Activated naive CD4-positive, alpha-beta T cell treated with anti-CD3 and anti-CD28 coated beads, Interleukin-2, amount 50 U/mL, for 72 hours (primary cell): ENCODE measurements around the gene C11orf86. TPM values are rescaled to one million over a fixed set of nuclear protein-coding genes. Genes with fewer than 3 reads are reported as not detected.
A peak's percentile ranks its signal among the peaks of the same experiment; 100 is the strongest.

Experiments
- ATAC-seq, 2 donors: fragments of 150-1000 bp; cut with Tn5 transposase; 2 replicates each; pipeline ENCODE4 v1.10.0; 2021; ENCODE audit warnings: mild to moderate bottlenecking in 2 of 2, moderate library complexity in 2 of 2
- DNase-seq, 2 donors: peaks; one replicate each; pipeline ENCODE4 v3.0.0; 2021 to 2022; ENCODE audit warnings: low spot score in 2 of 2
- H3K27ac Mint-ChIP-seq, 2 donors: one replicate each; pipeline ENCODE4 v1.8.0; 2022; ENCODE audit warnings: mild to moderate bottlenecking in 2 of 2, mixed read lengths in 2 of 2
- H3K36me3 Mint-ChIP-seq, 2 donors: one replicate each; pipeline ENCODE4 v1.8.0; 2022; ENCODE audit warnings: mixed read lengths in 2 of 2
- H3K9me3 Mint-ChIP-seq, 2 donors: one replicate each; pipeline ENCODE4 v1.8.0; 2022; ENCODE audit warnings: mixed read lengths in 2 of 2
- total RNA-seq, 2 donors: library from RNA; stranded (reverse); gene quantifications; one replicate each; pipeline ENCODE4 v1.2.3, GENCODE V29; 2022

Gene C11orf86, protein sequence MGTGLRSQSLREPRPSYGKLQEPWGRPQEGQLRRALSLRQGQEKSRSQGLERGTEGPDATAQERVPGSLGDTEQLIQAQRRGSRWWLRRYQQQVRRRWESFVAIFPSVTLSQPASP
- total RNA-seq: not detected

DNA sequence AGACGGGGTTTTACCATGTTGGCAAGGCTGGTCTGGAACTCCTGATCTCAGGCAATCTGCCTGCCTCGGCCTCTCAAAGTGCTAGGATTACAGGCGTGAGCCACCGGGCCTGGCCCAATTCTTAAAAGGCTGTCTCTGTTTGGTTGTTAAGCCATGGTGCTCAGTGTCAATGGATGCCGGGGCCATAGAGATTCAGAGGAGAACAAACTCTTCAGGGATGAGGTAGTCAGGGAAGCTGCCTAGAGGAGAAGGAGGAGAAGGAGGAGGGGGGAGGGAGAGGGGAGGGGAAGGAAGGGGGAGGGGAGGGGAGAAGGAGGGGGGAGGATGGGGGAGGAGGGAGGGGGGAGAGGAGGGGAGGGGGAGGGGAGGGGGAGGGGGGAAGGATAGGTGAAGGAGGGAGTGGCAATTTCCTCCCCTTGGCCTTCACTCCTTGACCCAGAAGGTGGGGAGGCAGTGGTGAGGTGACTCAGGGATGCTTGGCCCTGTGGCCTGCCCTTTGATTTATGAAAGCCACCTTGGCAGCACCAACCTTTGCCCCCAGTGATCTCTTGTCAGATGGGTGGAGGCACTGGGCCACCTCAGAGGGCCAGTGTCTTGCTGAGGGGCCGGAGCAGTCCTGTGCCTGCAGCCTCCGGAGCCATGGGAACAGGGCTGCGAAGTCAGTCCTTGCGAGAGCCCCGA is at the start of gene C11orf86:
Gene C11orf86, plus strand, starts transcription at position 581 of the 681 bp plus-strand sequence. Its CDS starts 59 bp downstream, at position 640.
- H3K9me3 Mint-ChIP-seq: peaks cover 0 to 7% of the 10 kb centered on the region in 2 donors
- DNase-seq: no peak
- peak in 1 of 2 donors; percentile 19 for ATAC-seq
- H3K36me3 Mint-ChIP-seq: peaks cover 0 to 4% of the 10 kb centered on the region in 2 donors
- H3K27ac Mint-ChIP-seq: no peak within 1 kb of the TSS

DNA sequence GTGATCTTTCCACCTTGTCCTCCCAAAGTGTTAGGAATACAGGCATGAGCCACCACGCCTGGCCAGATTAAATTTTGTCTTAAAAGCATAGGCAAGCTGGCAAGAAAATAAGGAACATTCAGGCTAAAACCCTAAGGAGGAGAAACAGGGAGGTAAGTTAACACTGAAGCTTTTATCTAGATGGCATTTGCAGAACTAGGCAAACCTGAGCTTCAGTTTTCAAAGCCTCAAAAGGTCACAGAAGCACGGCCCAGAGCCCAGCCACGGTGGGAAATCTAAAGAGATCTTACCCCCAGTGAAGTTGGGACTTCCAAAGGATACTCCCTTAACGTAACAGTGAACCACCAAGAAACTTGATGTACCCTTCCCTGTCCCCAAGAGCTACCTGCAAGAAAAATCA is 45.4 kb upstream of the C11orf86 start:
- Mint-ChIP-seq H3K9me3 (peaks cover 0 to 2% of the 10 kb centered on the region in 2 donors), H3K36me3 (peaks cover 0 to 2% of the 10 kb centered on the region in 2 donors), H3K27ac (no peak overlapping the region)
- no peak for ATAC-seq
- DNase-seq: no peak

DNA sequence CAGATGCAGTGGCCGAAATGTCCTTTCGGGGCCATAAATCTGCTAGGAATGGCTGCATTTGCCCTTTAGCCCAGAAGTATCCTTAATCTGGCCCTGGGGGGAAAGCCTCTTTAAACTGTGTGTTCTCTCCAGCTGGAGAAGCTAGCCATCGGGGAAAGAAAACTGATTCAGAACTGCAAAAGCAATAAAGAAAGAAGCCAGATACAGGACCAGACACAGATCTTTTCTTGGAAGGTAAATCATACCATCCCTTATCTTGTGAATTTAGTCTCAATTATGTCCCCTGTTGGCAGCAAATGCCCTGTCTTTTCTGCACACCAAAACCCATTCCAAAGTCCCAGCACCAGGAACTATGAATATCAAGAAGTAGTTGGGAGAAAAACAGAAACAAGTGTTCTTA is 42.6 kb upstream of the C11orf86 start:
- ATAC-seq (no peak), DNase-seq (no peak)
- H3K27ac Mint-ChIP-seq: peak overlapping the region in 1 of 2 donors; percentile 13
- no peaks in the 10 kb centered on the region for H3K9me3 Mint-ChIP-seq
- no peaks in the 10 kb centered on the region for H3K36me3 Mint-ChIP-seq

DNA sequence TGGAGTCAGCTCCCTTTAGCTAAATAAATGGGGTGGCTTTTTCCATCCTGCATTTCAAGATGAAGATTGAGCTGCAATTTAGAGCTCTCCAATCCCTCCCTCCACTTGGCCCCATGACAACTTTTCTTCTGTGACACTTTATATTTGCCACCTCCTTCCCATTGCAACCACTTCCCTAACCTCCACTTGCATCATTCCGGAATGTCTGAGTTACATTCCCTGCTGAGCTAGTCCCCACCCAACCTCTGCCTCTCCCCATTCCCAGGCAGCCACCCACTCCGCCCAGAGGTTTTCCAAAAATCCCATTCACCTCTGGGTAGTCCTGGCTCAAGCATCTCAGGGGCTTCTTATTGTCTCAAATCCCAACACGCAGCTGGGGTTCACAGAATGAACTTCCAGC is 41.6 kb upstream of the C11orf86 start:
- no peaks in the 10 kb centered on the region for H3K36me3 Mint-ChIP-seq
- DNase-seq: no peak
- H3K27ac Mint-ChIP-seq: no peak overlapping the region
- no peaks in the 10 kb centered on the region for H3K9me3 Mint-ChIP-seq
- no peak for ATAC-seq

DNA sequence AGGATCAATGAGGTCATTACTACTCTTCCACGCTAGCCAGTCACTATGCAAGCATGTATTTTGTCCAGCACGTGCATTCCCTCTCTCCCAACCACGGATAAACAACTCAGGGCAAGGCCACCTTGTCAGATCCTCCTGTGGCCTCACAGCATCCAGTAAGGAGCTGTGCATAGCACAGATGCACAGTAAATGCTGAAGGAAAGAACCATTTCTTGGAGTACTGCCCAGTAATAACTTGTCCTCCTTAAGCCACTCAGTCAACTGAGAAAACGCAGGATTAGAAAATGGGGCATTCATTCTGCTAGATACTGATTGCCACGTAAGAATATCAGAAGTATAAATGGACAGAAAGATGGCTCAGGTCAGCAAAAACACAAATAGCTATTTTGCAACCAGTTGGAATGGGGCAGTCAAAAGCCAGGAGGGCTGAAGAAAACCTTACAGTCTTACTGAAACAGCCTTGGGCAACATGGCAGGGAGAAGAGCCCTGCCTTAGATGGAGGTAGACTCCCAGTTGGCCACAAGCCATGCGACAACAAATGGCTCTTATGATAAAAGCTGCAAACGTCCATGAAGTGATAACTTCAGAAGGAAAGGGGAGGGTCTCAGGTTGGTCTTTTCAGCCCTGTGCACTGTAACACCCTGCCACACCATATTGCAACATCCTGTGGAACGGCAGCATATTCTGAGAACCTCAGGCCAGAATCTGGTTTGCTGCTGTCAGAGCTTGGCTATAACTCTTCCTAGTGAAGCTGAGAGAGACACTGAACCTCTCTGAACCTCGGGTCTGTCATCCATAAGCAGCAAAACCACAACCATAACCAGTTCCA is 39.9 kb upstream of the C11orf86 start:
- no peak overlapping the region for H3K27ac Mint-ChIP-seq
- DNase-seq: no peak
- ATAC-seq: no peak
- no peaks in the 10 kb centered on the region for H3K36me3 Mint-ChIP-seq
- H3K9me3 Mint-ChIP-seq: no peaks in the 10 kb centered on the region

DNA sequence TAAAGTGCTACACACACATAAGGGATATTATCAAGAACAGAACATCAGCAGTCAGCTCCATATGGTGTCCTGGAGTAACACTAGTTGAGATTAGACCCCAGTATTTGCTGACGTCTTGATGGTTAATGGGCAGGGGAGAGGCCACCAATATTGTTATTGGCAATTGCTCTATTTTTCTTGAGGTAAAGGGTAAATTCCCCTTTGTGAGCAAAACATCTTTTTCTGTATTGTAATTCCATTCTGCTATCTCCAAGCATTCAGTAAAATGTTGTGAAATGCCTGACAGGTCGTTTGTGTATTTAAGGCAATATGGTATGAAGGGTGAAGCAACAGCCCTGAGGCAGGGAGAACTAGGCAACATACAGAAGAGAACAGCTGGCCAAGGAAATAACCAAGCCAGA is 38.8 kb upstream of the C11orf86 start:
- H3K9me3 Mint-ChIP-seq: no peaks in the 10 kb centered on the region
- ATAC-seq: no peak
- H3K36me3 Mint-ChIP-seq: no peaks in the 10 kb centered on the region
- DNase-seq: no peak
- no peak overlapping the region for H3K27ac Mint-ChIP-seq

DNA sequence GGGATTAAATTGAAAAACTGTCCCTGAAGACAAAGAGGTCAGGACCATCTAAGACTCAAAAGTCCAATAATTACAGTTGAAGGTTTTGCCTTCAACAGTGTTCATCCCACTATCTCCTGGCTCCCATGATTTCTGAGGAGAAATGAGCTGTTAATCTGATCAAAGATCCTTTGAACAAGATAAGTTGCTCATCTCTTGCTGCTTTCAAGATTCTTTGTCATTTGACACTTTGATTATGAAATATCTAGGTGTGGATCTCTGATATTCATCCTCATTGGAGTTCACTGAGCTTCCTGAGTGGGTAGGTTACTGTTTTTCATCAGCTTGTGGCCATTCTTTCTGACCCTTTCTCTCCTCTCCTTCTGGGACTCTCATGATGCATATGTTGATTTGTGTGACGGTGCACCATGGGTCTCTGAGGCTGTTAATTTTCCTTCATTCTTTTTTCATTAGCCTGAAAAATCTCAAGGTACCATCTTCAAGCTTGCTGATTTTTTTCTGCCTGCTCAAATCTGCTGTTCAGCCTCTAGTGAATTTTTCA is 37.8 kb upstream of the C11orf86 start:
- peak overlapping the region in 1 of 2 donors; percentile 70 for H3K27ac Mint-ChIP-seq
- H3K36me3 Mint-ChIP-seq: no peaks in the 10 kb centered on the region
- DNase-seq: no peak
- H3K9me3 Mint-ChIP-seq: no peaks in the 10 kb centered on the region
- no peak for ATAC-seq

DNA sequence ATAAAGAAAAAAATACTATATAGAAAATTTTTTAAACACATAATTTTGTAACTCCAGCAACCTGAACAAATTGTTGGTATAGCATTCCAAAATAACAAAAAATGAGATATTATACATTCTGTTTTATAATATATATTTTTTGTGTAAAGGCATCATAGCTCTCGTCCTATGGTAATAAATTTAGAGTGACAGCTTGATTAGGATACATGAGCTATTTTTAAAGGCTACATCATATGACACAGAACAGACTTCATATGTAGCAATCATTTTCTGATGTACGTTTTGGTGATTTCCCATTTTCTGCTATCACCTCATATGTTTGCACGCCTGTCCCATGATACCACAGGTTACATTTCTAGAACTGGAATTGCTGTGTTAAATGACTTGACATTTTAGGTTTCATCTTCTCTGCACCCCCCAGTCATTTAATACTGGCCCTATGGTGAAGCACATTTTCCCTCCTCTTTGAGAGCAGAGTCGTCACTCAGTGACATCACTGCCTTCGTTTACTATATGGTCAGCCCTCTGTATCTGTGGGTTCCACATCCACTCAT is 36.4 kb upstream of the C11orf86 start:
- no peak overlapping the region for H3K27ac Mint-ChIP-seq
- ATAC-seq: no peak
- no peak for DNase-seq
- no peaks in the 10 kb centered on the region for H3K36me3 Mint-ChIP-seq
- H3K9me3 Mint-ChIP-seq: no peaks in the 10 kb centered on the region

DNA sequence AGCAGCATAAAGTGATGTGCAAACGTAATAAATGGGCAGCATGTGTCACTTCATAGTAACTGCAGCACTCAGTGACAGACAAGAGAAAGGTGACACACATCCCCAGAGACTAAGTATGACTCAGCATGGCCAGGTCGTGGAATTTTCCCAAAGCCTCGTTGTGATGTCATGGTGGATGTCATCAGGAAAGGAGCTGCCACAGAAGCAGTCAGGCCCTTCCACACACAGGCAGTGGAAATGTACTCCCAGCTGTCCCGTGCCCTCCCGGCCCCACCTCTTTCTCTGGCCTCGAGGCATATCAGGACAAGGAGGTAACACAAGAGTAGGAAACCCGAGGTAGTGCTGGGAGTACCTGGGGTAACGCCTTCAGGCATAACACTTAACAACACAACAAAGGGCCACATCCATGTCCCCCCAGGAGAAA is 25.0 kb upstream of the C11orf86 start:
- peak; percentile 67 to 85 for ATAC-seq
- Mint-ChIP-seq H3K36me3 (no peaks in the 10 kb centered on the region), H3K9me3 (no peaks in the 10 kb centered on the region), H3K27ac (peak overlapping the region in 1 of 2 donors; percentile 70)
- peak in 1 of 2 donors; percentile 60 for DNase-seq

DNA sequence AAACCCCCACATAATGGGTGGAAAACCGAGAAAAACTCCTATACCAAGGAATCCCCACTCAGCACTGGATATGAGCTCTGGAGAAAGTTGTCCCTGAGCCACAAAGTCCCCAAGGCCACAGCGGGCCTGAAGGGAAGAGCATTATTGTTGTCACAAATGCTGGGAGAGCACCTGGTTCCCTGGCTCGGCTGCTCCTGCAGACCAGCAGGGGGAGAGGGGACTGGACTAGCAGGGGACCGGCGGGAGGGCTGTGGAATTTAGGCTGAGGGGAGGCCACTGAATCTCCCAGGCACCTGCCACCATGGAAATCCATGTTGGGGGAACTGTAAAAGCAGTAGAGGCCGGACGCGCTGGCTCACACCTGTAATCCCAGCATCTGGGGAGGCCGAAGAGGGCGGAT is 24.0 kb upstream of the C11orf86 start:
- H3K36me3 Mint-ChIP-seq: no peaks in the 10 kb centered on the region
- no peak for ATAC-seq

DNA sequence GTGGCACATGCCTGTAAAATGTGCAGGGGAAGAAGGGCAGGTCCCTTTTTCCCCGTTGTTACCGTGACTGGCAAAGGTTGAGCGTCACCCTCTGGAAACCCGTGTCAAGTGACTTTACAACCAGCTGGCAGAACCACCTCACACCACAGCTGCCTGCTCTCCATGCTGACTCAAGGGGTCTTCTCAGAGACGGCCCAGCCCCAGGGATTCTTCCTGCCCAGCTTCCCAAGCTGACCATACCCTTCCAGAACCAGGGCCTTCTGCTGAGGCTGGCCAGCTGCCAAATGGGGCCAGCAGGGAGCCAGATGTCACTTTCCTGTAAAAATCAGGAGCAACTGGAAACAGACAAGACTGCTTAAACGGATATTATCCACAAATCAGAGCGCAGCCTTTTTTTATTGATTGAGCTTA is 23.2 kb upstream of the C11orf86 start:
- H3K9me3 Mint-ChIP-seq: no peaks in the 10 kb centered on the region

More for the DNA sequence above, 24.0 kb upstream of the C11orf86 start:
- no peak overlapping the region for H3K27ac Mint-ChIP-seq
- no peak for DNase-seq
- H3K9me3 Mint-ChIP-seq: no peaks in the 10 kb centered on the region

DNA sequence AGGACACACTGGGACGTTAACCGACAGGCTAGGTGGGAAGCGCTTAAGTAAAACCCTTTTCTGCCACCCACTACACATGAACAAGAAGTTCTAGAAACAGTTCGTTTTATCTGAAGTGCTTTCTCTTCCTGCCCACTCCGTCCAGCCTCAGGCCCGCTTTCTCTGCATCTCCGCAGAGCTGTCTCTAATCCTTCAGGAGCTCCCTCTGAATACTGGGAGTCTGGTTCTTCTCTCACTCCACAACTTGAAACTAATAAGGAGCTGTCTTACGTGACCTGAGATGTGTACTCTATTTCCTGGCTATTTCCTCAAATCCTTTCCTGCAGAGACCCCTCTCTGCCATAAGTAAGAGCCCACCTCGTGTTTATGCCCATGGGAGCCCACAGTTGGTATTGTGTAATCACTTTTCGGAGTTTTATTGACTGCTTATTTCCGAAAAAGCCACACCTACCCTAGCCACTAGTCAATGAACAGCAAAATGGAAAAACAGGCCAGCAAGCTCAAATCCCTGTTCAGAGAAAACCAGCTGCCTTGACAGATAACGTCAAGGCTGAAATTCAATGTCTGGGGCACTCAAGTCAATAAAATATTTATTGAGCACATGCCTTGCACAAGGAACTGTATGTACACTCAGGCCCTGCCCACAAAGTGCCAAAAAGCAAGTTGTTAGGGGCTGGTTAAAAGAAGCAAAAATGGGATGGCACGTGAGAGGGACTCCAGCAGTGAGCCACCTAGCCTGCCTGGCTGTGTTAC is 21.8 kb upstream of the C11orf86 start:
- ATAC-seq: no peak
- no peaks in the 10 kb centered on the region for H3K9me3 Mint-ChIP-seq
- no peak for DNase-seq
- no peak overlapping the region for H3K27ac Mint-ChIP-seq
- no peaks in the 10 kb centered on the region for H3K36me3 Mint-ChIP-seq

More for the DNA sequence above, 23.2 kb upstream of the C11orf86 start:
- DNase-seq (no peak), ATAC-seq (no peak)
- Mint-ChIP-seq H3K27ac (no peak overlapping the region), H3K36me3 (no peaks in the 10 kb centered on the region)

DNA sequence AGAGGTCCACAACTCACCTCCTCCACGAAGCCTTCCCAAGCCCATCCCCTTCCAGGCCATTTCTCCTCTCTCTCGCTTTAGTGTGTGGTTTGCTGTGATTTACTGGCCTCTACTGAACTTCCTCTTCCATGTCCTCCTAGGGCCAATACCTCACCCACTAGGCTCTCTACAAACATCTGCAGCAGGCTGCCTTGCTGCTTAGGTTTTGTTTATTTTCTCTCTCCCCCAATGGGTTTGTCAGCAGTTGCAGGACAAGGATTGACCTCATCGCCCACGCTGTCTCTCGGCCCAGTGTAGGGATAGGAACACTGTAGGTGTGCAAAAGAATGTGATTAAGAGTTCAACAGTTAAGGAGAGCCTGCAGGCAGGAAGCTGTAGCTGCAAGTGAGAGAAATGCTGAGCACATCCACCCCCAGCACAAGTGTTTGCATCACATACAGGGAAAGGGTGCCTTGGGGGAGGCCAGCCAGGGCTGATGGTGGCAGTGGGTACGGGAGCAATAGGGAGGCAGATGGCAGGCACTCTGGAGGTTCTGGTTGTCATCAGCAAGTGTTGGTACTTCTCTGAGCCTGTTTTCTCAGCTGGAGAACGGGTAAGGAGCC is 18.3 kb upstream of the C11orf86 start:
- Mint-ChIP-seq H3K27ac (no peak overlapping the region), H3K36me3 (no peaks in the 10 kb centered on the region), H3K9me3 (no peaks in the 10 kb centered on the region)
- no peak for DNase-seq
- no peak for ATAC-seq

DNA sequence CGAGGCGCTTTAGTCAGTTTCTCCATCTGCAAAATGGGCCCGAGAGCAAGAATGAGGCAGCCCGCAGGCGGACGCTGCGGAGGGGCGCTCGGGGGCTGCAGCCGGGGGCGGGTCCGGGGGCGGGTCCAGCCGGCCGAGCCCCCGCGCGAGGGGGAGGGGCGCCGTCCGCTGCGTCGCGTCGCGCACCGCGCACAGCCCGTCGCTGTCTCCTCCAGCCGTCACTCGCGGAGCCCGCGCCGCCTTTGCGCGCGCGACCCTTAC is 17.2 kb upstream of the C11orf86 start:
- Mint-ChIP-seq H3K9me3 (no peaks in the 10 kb centered on the region), H3K27ac (no peak overlapping the region), H3K36me3 (no peaks in the 10 kb centered on the region)
- DNase-seq (no peak), ATAC-seq (peak in 1 of 2 donors; percentile 48)

DNA sequence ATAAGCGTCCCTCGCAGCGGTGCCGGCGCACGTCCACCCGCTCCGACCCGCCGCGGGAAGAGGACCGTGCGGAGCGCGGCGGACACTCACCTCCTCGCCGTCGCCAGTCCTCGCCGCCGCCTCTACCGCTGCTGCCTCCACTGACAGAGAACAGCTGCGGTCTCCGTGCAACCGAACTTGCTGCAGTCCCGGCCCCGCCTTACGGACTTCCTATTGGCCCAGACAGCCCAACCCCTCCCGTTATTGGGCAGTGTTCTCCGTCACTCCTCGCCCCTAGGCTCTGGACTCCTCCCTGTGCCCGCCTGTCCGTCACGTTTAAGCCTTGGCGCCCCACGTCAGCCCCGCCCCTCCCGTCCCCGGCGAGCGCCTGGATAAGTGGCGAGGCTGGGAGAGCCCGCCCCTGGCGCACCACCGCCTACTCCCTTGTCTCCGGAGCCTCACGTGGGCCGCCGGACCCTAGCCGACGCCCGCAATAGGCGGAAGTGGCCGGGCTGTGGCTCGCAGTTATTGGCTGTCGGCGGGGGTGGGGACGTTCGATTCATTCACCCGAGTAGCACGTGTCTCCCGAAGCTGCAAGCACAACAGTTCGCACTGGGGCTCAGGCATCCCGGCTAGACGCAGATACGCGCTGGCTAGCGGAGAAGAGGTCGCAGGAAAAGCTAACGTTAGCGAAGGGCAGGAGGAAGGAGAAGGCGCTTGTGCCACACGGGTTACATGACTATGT is 16.7 kb upstream of the C11orf86 start, which contains the start of gene PC:
Gene PC, minus strand, starts transcription at position 152 of the 724 bp plus-strand sequence. CDS start 86,224 bp downstream, outside the sequence.
- peak; percentile 94 to 98 for DNase-seq
- Mint-ChIP-seq H3K36me3 (no peaks in the 10 kb centered on the region), H3K27ac (peak within 1 kb of the TSS; percentile 78 to 82), H3K9me3 (no peaks in the 10 kb centered on the region)
- peak; percentile 96 to 97 for ATAC-seq

DNA sequence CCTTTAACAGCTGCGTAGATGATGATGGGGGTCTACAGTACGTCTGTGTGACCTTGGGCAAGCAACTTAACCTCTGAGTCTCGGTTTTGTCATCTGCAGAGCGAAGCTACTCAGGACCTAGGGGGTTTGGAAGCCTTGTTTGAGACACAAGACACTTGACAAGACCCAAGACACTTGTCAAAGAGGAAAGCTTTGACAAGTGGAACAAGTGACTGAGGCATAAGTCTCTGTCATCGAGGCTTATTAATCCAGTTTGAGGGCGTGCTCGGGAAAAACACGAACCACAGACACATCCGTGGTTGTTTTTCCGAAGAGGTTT is 16.2 kb upstream of the C11orf86 start:
- peak; percentile 10 to 11 for ATAC-seq
- no peaks in the 10 kb centered on the region for H3K9me3 Mint-ChIP-seq

More for the DNA sequence above, 16.2 kb upstream of the C11orf86 start:
- Mint-ChIP-seq H3K36me3 (no peaks in the 10 kb centered on the region), H3K27ac (peak overlapping the region; percentile 78 to 82)
- no peak for DNase-seq
